IMR-90 (cell line): ENCODE measurements around the gene TMEM132A. TPM values are rescaled to one million over a fixed set of nuclear protein-coding genes. Genes with fewer than 3 reads are reported as not detected.

Experiments used
- ATAC-seq: fragments of 200-7000 bp; cut with Tn5 transposase; 2 replicates; pipeline ENCODE4 v1.9.1; 2020; ENCODE audit warnings: low read depth, mild to moderate bottlenecking, moderate library complexity
- Bru-seq: library from RNA; stranded (reverse); fragments of 400-500 nt; gene quantifications from one replicate; lab custom pipeline; 2021; lab: Mats Ljungman, UMichigan
- BruChase-seq, 2 experiments: library from RNA; stranded (reverse); fragments of 400-500 nt; gene quantifications; one replicate each; lab custom pipeline; 2021; lab: Mats Ljungman, UMichigan
- BruUV-seq: library from RNA; stranded (reverse); fragments of 400-500 nt; replicated peaks from 2 replicates; lab custom pipeline; 2021; lab: Mats Ljungman, UMichigan
- CTCF ChIA-PET: fragments of 300-600 bp; formaldehyde crosslinking; extraction: SDS; loops from one replicate; lab custom pipeline; 2021; ENCODE audit warnings: antibody characterized with exemption; lab: Yijun Ruan, JAX
- POLR2A ChIA-PET: fragments of 300-600 bp; sonication (Branson Sonifier 250); formaldehyde crosslinking; loops from one replicate; lab custom pipeline; 2022; ENCODE audit warnings: antibody characterized with exemption; ENCODE audit not compliant: unreplicated experiment; lab: Charles Lee
- DNase-seq: peaks from one replicate; pipeline ENCODE4 v3.0.0; 2013
- H2AFZ ChIP-seq: replicated peaks from 2 replicates; pipeline ENCODE3; 2013; ENCODE audit warnings: low read length, mild to moderate bottlenecking; ENCODE audit not compliant: poor library complexity
- H2AK5ac ChIP-seq: 2 replicates; pipeline ENCODE4 v1.6.1; 2013; ENCODE audit warnings: low read depth, low read length, inconsistent platforms
- H2AK9ac ChIP-seq: replicated peaks from 2 replicates; pipeline ENCODE3; 2013; ENCODE audit warnings: mild to moderate bottlenecking, low read depth, low read length, moderate library complexity; ENCODE audit not compliant: poor library complexity
- H2BK120ac ChIP-seq: 2 replicates; pipeline ENCODE4 v1.6.1; 2013; ENCODE audit warnings: low read depth, low read length, inconsistent platforms
- H2BK15ac ChIP-seq: 3 replicates; pipeline ENCODE4 v1.6.1; 2013; ENCODE audit warnings: low read depth, low read length, inconsistent platforms
- H2BK20ac ChIP-seq: 2 replicates; pipeline ENCODE4 v1.6.1; 2013; ENCODE audit warnings: low read depth, mild to moderate bottlenecking, inconsistent platforms, low read length, moderate library complexity
- H2BK5ac ChIP-seq: 2 replicates; pipeline ENCODE4 v1.6.1; 2013; ENCODE audit warnings: mild to moderate bottlenecking, low read depth, low read length, inconsistent platforms; ENCODE audit not compliant: poor library complexity, severe bottlenecking
- H3K14ac ChIP-seq: replicated peaks from 2 replicates; pipeline ENCODE4 v1.6.1; 2013; ENCODE audit warnings: low read depth, low read length, inconsistent platforms
- H3K18ac ChIP-seq: 2 replicates; pipeline ENCODE4 v1.6.1; 2013; ENCODE audit warnings: low read depth, low read length, control low read depth
- H3K23ac ChIP-seq: 2 replicates; pipeline ENCODE4 v1.6.1; 2013; ENCODE audit warnings: low read depth, low read length, inconsistent platforms
- H3K27ac ChIP-seq: 2 replicates; pipeline ENCODE4 v1.5.1; 2013; ENCODE audit warnings: mild to moderate bottlenecking, control low read depth, low read length; ENCODE audit not compliant: insufficient read depth
- H3K27me3 ChIP-seq: 2 replicates; pipeline ENCODE4 v1.6.1; 2013; ENCODE audit warnings: low read length; ENCODE audit not compliant: control insufficient read depth, insufficient read depth
- H3K36me3 ChIP-seq: 2 replicates; pipeline ENCODE4 v1.6.1; 2013; ENCODE audit warnings: low read length, mixed read lengths; ENCODE audit not compliant: control insufficient read depth, insufficient read depth
- H3K4ac ChIP-seq: 2 replicates; pipeline ENCODE4 v1.6.1; 2013; ENCODE audit warnings: low read depth, low read length, inconsistent platforms
- H3K4me1 ChIP-seq: 2 replicates; pipeline ENCODE4 v1.6.1; 2013; ENCODE audit warnings: low read length, mixed read lengths; ENCODE audit not compliant: control insufficient read depth, insufficient read depth
- H3K4me2 ChIP-seq: 2 replicates; pipeline ENCODE4 v1.6.1; 2013; ENCODE audit warnings: low read depth, mild to moderate bottlenecking, control low read depth, low read length, moderate library complexity
- H3K4me3 ChIP-seq: 2 replicates; pipeline ENCODE4 v1.5.1; 2013; ENCODE audit warnings: low read depth, mild to moderate bottlenecking, control low read depth, low read length, moderate library complexity; ENCODE audit not compliant: insufficient read depth
- H3K56ac ChIP-seq: 2 replicates; pipeline ENCODE4 v1.6.1; 2013; ENCODE audit warnings: low read length, inconsistent platforms; ENCODE audit not compliant: insufficient read depth; ENCODE audit errors: extremely low read depth
- H3K79me1 ChIP-seq, 2 experiments: 2 replicates each; pipeline ENCODE4 v1.6.1; 2013; ENCODE audit warnings: low read length in 2 of 2, inconsistent platforms in 1 of 2, low read depth in 1 of 2
- H3K9ac ChIP-seq: 2 replicates; pipeline ENCODE4 v1.6.1; 2013; ENCODE audit warnings: low read depth, low read length, control low read depth
- H3K9me1 ChIP-seq: 2 replicates; pipeline ENCODE4 v1.6.1; 2013; ENCODE audit warnings: low read length, inconsistent platforms; ENCODE audit not compliant: insufficient read depth
- H3K9me3 ChIP-seq: 2 replicates; pipeline ENCODE4 v1.6.1; 2013; ENCODE audit warnings: low read length; ENCODE audit not compliant: control insufficient read depth, insufficient read depth
- H4K20me1 ChIP-seq: 2 replicates; pipeline ENCODE4 v1.6.1; 2013; ENCODE audit warnings: low read length, inconsistent platforms; ENCODE audit not compliant: insufficient read depth
- H4K5ac ChIP-seq: 2 replicates; pipeline ENCODE4 v1.6.1; 2013; ENCODE audit warnings: mild to moderate bottlenecking, low read depth, low read length, control low read depth
- H4K8ac ChIP-seq, 2 experiments: 2 replicates each; pipeline ENCODE4 v1.6.1; 2013; ENCODE audit warnings: low read depth in 2 of 2, low read length in 2 of 2, control low read depth in 1 of 2, inconsistent platforms in 1 of 2
- H4K91ac ChIP-seq: 2 replicates; pipeline ENCODE4 v1.6.1; 2013; ENCODE audit warnings: low read depth, low read length, inconsistent platforms; ENCODE audit not compliant: insufficient read depth
- BHLHE40 ChIP-seq: fragments of 150-350 bp; IDR thresholded peaks from 2 replicates; pipeline ENCODE4 v1.6.1; 2016; ENCODE audit warnings: mild to moderate bottlenecking, low read depth, low read length
- CEBPB ChIP-seq: IDR thresholded peaks from 2 replicates; pipeline ENCODE4 v1.6.1; 2012; ENCODE audit warnings: low read depth, low read length, improper control_type of control experiment
- ELK1 ChIP-seq: fragments of 150-350 bp; IDR thresholded peaks from 2 replicates; pipeline ENCODE4 v1.6.1; 2016; ENCODE audit warnings: low read depth, mild to moderate bottlenecking, low read length, moderate library complexity, borderline replicate concordance
- FOS ChIP-seq: fragments of 150-350 bp; IDR thresholded peaks from 2 replicates; pipeline ENCODE4 v1.6.1; 2016; ENCODE audit warnings: low read depth, low read length
- MAFK ChIP-seq: IDR thresholded peaks from 2 replicates; pipeline ENCODE4 v1.6.1; 2012; ENCODE audit warnings: low read depth, low read length, improper control_type of control experiment
- MXI1 ChIP-seq: IDR thresholded peaks from 2 replicates; pipeline ENCODE4 v1.6.1; 2012; ENCODE audit warnings: low read depth, mild to moderate bottlenecking, low read length, moderate library complexity, borderline replicate concordance
- NFE2L2 ChIP-seq: fragments of 150-350 bp; IDR thresholded peaks from 2 replicates; pipeline ENCODE4 v1.6.1; 2016; ENCODE audit warnings: low read depth, mild to moderate bottlenecking, low read length
- RCOR1 ChIP-seq: IDR thresholded peaks from 2 replicates; pipeline ENCODE4 v1.6.1; 2012; ENCODE audit warnings: mild to moderate bottlenecking, low read length, improper control_type of control experiment; ENCODE audit not compliant: insufficient replicate concordance
- RFX5 ChIP-seq: IDR thresholded peaks from 2 replicates; pipeline ENCODE4 v1.8.0; 2012; ENCODE audit warnings: low read depth, mild to moderate bottlenecking, low read length, moderate library complexity
- SMC3 ChIP-seq: fragments of 150-350 bp; IDR thresholded peaks from 2 replicates; pipeline ENCODE4 v1.6.1; 2016; ENCODE audit warnings: low read depth, mild to moderate bottlenecking, antibody characterized with exemption, low read length, moderate library complexity
- WGBS, 2 experiments: methylation state at CpG; one replicate each; pipeline versions ENCODE4 v1.1.5 to v1.1.7; 2013; ENCODE audit warnings: missing lambda C conversion rate in 2 of 2; ENCODE audit not compliant: insufficient read length in 1 of 2; ENCODE audit errors: extremely low coverage in 2 of 2; 5-methylcytosine and 5-hydroxymethylcytosine counted together
- dilution Hi-C: fragments of 300-500 bp; cut with HindIII; formaldehyde crosslinking; loops from one replicate; pipeline ENCODE4 v1.14.3; 2018; ENCODE audit warnings: low sequenced_read_pairs; ENCODE audit not compliant: unreplicated experiment
- in situ Hi-C: fragments of 300-500 bp; cut with MboI; formaldehyde crosslinking; loops from 3 replicates; pipeline ENCODE4 v1.14.3; 2019; ENCODE audit warnings: low sequenced_read_pairs, inconsistent platforms, mixed read lengths
- intact Hi-C: fragments of 100-400 bp; cut with micrococcal nuclease; formaldehyde crosslinking; loops from 2 replicates; pipeline ENCODE4 v1.10.0; 2022
- long read RNA-seq: library from polyadenylated mRNA; unstranded; transcript quantifications from one replicate; pipeline ENCODE4 v2.0.0, GENCODE V29; 2021; ENCODE audit not compliant: unreplicated experiment
- polyA plus RNA-seq, 3 experiments: library from polyadenylated mRNA; depleted of rRNA; stranded (reverse); fragments of >200 nt; gene quantifications; 2 replicates each; pipeline ENCODE4 v1.2.3, GENCODE V29; 2012; ENCODE audit warnings: low replicate concordance in 1 of 3
- total RNA-seq: library from RNA; depleted of rRNA; stranded (reverse); fragments of >200 nt; gene quantifications from 2 replicates; pipeline ENCODE4 v1.2.3, GENCODE V29; 2012; rRNA removed

Gene TMEM132A, protein sequence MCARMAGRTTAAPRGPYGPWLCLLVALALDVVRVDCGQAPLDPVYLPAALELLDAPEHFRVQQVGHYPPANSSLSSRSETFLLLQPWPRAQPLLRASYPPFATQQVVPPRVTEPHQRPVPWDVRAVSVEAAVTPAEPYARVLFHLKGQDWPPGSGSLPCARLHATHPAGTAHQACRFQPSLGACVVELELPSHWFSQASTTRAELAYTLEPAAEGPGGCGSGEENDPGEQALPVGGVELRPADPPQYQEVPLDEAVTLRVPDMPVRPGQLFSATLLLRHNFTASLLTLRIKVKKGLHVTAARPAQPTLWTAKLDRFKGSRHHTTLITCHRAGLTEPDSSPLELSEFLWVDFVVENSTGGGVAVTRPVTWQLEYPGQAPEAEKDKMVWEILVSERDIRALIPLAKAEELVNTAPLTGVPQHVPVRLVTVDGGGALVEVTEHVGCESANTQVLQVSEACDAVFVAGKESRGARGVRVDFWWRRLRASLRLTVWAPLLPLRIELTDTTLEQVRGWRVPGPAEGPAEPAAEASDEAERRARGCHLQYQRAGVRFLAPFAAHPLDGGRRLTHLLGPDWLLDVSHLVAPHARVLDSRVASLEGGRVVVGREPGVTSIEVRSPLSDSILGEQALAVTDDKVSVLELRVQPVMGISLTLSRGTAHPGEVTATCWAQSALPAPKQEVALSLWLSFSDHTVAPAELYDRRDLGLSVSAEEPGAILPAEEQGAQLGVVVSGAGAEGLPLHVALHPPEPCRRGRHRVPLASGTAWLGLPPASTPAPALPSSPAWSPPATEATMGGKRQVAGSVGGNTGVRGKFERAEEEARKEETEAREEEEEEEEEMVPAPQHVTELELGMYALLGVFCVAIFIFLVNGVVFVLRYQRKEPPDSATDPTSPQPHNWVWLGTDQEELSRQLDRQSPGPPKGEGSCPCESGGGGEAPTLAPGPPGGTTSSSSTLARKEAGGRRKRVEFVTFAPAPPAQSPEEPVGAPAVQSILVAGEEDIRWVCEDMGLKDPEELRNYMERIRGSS
- 7.7 and 8.3 TPM in 2 replicates for total RNA-seq
- 64.2 and 74.8 TPM in 2 replicates for polyA plus RNA-seq (2012; rRNA removed)
- 87.8 and 103 TPM in 2 replicates for polyA plus RNA-seq (2012; cell fraction: cytosol; rRNA removed)
- polyA plus RNA-seq (2012; cell fraction: nucleus; rRNA removed; ENCODE audit: low replicate concordance), result 240 and 518 TPM in 2 replicates
- Bru-seq, nascent RNA, result percentile 47 among the genes with signal in this experiment
- percentile 52 among the genes with signal in this experiment for BruChase-seq, experiment 1, labeled RNA remaining after a 6-hour chase
- percentile 50 among the genes with signal in this experiment for BruChase-seq, experiment 2, labeled RNA remaining after a 2-hour chase
- long read RNA-seq, transcript TMEM132A-202 (11 exons, 3,346 nt), result major isoform, 7 of 94 reads
- long read RNA-seq, partial matches to known transcripts, result 64 of 94 reads
- long read RNA-seq, other reads (novel, unspliced or antisense), result 17 of 94 reads

GRCh38 chr11:60924110-60924905 lies at the start of gene TMEM132A:
Gene TMEM132A, plus strand, starts transcription at chr11:60924460. Its CDS starts 174 bp downstream, at chr11:60924634.
- H2BK20ac ChIP-seq, result 0 out of 2 replicates have a peak within 1 kb of the TSS, but pooled peaks have one; percentile 48
- H3K9ac ChIP-seq, result peak within 1 kb of the TSS; percentile 59
- H2AFZ ChIP-seq, result peak within 1 kb of the TSS; percentile 95
- H3K4ac ChIP-seq, result peak within 1 kb of the TSS; percentile 70
- H3K4me3 ChIP-seq, result peak within 1 kb of the TSS; percentile 65
- peak within 1 kb of the TSS; percentile 76 to 77; a peak in 2 of 4 replicates for H4K8ac ChIP-seq
- H2AK5ac ChIP-seq, result peak within 1 kb of the TSS; percentile 42
- H3K18ac ChIP-seq, result no peak within 1 kb of the TSS
- intact Hi-C loops, result no loop called here
- peaks cover 12% of the 10 kb centered on the region; the same call in 1 of the 2 replicates for H3K9me1 ChIP-seq
- peaks cover 10 to 42% of the 10 kb centered on the region in 2 experiments; a peak in 3 of 4 replicates for H3K79me1 ChIP-seq
- H3K56ac ChIP-seq, result peak within 1 kb of the TSS; percentile 21; the same call in 1 of the 2 replicates
- peak within 1 kb of the TSS; percentile 41; the same call in 1 of the 2 replicates for H2BK120ac ChIP-seq
- dilution Hi-C loops, result no loop called here
- peak within 1 kb of the TSS; percentile 15; the same call in 1 of the 2 replicates for H3K27ac ChIP-seq
- peak within 1 kb of the TSS; percentile 55; the same call in 1 of the 3 replicates for H2BK15ac ChIP-seq
- H3K14ac ChIP-seq, result peak within 1 kb of the TSS; percentile 96
- peak within 1 kb of the TSS; percentile 74; the same call in 1 of the 2 replicates for H4K5ac ChIP-seq
- H3K27me3 ChIP-seq, result no peaks in the 10 kb centered on the region
- peak within 1 kb of the TSS; percentile 41 for H4K91ac ChIP-seq
- H3K36me3 ChIP-seq, result peaks cover 37% of the 10 kb centered on the region
- H3K4me1 ChIP-seq, result peaks cover 14% of the 10 kb centered on the region
- H3K4me2 ChIP-seq, result peak within 1 kb of the TSS; percentile 94
- H3K23ac ChIP-seq, result peak within 1 kb of the TSS; percentile 82
- no peak within 1 kb of the TSS for H2BK5ac ChIP-seq
- peak within 1 kb of the TSS; percentile 96 for H2AK9ac ChIP-seq
- no TSS peak for BruUV-seq
- CTCF ChIA-PET, result no interaction called here
- WGBS, 2 experiments, result 0% methylated on average over 12 of the region's 69 CpGs; no CpG with 5 or more reads in 1 of the 2 experiments
- peak; percentile 95 for ATAC-seq
- H4K20me1 ChIP-seq, result peaks cover 17% of the 10 kb centered on the region
- peak; percentile 68 for DNase-seq
- POLR2A ChIA-PET, result no interaction called here
- no peaks in the 10 kb centered on the region for H3K9me3 ChIP-seq
- in situ Hi-C loops, result loop anchor here (25.0 kb wide), 1 partner anchor 1337 kb away; no protein-coding TSS in a partner anchor
- no peak for TF ChIP-seq MAFK
- TF ChIP-seq MXI1, result peak; percentile 70; the same call in 1 of the 2 replicates
- TF ChIP-seq RFX5, result no peak
- peak; percentile 19; the same call in 1 of the 2 replicates for TF ChIP-seq BHLHE40
- TF ChIP-seq FOS, result no peak
- TF ChIP-seq RCOR1, result no peak
- no peak for TF ChIP-seq NFE2L2
- no peak for TF ChIP-seq SMC3
- no peak for TF ChIP-seq CEBPB
- no peak for TF ChIP-seq ELK1
